ENCODE results near the gene KISS1R.

DNA sequence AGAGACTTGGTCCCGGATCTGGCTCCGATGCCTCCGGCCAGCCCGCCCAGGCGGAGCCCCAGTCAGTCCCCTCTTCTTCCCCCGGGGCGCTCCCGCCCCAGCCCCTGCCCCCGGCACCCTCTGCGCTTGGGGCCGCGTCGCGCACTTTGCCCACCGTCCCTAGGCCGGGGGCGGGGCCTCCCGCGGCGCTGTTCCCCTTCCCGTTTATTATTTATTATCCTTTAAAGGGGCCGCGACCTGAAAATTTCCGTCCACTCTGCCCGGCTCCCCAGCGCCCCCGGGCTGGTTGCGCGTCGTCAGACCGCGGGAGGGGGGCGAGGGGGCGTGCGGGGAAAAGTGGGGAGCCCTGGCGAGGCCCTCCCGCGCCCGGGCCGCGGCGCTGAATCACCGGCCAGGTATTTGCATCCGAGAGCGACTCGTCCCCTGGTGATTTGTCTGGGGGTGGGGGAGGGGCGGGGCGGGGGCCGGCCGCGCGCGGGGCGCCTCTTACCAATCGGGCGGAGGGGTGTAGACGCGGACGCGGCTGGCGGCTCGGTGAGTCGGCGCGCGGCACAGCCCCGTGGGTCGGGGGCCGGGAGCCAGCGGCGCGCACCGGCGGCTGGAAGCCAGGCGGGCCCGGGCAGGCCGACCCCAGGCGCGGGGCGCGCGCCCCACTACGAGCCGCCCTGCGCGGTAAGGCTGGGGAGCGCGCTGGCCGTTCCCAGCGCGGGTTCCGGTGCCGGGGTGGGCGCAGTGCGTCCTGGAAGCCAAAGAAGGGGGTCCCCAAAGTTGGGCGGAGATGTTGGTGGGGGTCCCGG is 8.6 kb downstream of the KISS1R start, which contains the start of gene ARID3A:
- TF ChIP-seq, protein P1, sequence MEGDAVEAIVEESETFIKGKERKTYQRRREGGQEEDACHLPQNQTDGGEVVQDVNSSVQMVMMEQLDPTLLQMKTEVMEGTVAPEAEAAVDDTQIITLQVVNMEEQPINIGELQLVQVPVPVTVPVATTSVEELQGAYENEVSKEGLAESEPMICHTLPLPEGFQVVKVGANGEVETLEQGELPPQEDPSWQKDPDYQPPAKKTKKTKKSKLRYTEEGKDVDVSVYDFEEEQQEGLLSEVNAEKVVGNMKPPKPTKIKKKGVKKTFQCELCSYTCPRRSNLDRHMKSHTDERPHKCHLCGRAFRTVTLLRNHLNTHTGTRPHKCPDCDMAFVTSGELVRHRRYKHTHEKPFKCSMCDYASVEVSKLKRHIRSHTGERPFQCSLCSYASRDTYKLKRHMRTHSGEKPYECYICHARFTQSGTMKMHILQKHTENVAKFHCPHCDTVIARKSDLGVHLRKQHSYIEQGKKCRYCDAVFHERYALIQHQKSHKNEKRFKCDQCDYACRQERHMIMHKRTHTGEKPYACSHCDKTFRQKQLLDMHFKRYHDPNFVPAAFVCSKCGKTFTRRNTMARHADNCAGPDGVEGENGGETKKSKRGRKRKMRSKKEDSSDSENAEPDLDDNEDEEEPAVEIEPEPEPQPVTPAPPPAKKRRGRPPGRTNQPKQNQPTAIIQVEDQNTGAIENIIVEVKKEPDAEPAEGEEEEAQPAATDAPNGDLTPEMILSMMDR (IDR thresholded peaks at IDR 0.05; ENCODE audit: low read length), result no peak
- no peak for TF ChIP-seq EZH2 (IDR thresholded peaks at IDR 0.05; ENCODE audit: borderline replicate concordance, low read length)
